GM04503 (cell line): ENCODE results near the gene COL4A4.

ENCODE experiments used
- DNase-seq: peaks from one replicate; pipeline ENCODE4 v3.0.0-alpha.2; 2012; ENCODE audit warnings: low read depth

The COL4A4 gene

GRCh38 chr2:226979004-226979403 lies 185.0 kb downstream of the COL4A4 start:
- DNase-seq: no peak

- no peak for DNase-seq
These were observed 185.7 kb downstream of the COL4A4 start for GRCh38 chr2:226978300-226978699.

GRCh38 chr2:226977775-226978190 lies 186.2 kb downstream of the COL4A4 start:
- DNase-seq: no peak

- DNase-seq: no peak
These were observed 190.2 kb downstream of the COL4A4 start for GRCh38 chr2:226973816-226974215.

GRCh38 chr2:226971770-226972169 lies 192.2 kb downstream of the COL4A4 start:
- DNase-seq: no peak

GRCh38 chr2:226971084-226971483 lies 192.9 kb downstream of the COL4A4 start:
- DNase-seq: no peak

- no peak for DNase-seq
These were observed 193.6 kb downstream of the COL4A4 start for GRCh38 chr2:226970362-226970761.

- no peak for DNase-seq
These were observed 194.5 kb downstream of the COL4A4 start for GRCh38 chr2:226969417-226970080.

- DNase-seq: no peak
These were observed 198.6 kb downstream of the COL4A4 start for GRCh38 chr2:226965376-226965775.

- peak; percentile 27 for DNase-seq
These were observed 200.5 kb downstream of the COL4A4 start for GRCh38 chr2:226963528-226963927.

- no peak for DNase-seq
These were observed 201.7 kb downstream of the COL4A4 start for GRCh38 chr2:226962176-226962773.

- no peak for DNase-seq
These were observed 204.6 kb downstream of the COL4A4 start for GRCh38 chr2:226959418-226959817.

GRCh38 chr2:226956659-226957058 lies 207.3 kb downstream of the COL4A4 start:
- no peak for DNase-seq

- no peak for DNase-seq
These were observed 210.2 kb downstream of the COL4A4 start for GRCh38 chr2:226953826-226954225.

GRCh38 chr2:226953206-226953605 lies 210.8 kb downstream of the COL4A4 start:
- peak; percentile 42 for DNase-seq
